GM12872 (cell line): ENCODE data around the gene KNG1.

ENCODE experiments used
- CTCF ChIP-seq: IDR thresholded peaks from 3 replicates; pipeline ENCODE4 v1.5.1; 2011; ENCODE audit warnings: low read depth, mild to moderate bottlenecking, low read length, moderate library complexity; ENCODE audit not compliant: insufficient read depth

The KNG1 gene

GRCh38 chr3:186680869-186681268 lies 36.3 kb upstream of the KNG1 start:
- no peak for TF ChIP-seq CTCF

- TF ChIP-seq CTCF: no peak
Measured at GRCh38 chr3:186682812-186683211, 34.3 kb upstream of the KNG1 start.

- no peak for TF ChIP-seq CTCF
Measured at GRCh38 chr3:186683979-186684378, 33.2 kb upstream of the KNG1 start.

- no peak for TF ChIP-seq CTCF
Measured at GRCh38 chr3:186687120-186687651, 30.0 kb upstream of the KNG1 start.

- no peak for TF ChIP-seq CTCF
Measured at GRCh38 chr3:186691676-186692075, 25.5 kb upstream of the KNG1 start.

GRCh38 chr3:186693843-186694242 lies 23.3 kb upstream of the KNG1 start:
- no peak for TF ChIP-seq CTCF

- no peak for TF ChIP-seq CTCF
Measured at GRCh38 chr3:186694288-186695032, 22.7 kb upstream of the KNG1 start.

- TF ChIP-seq CTCF: no peak
Measured at GRCh38 chr3:186696522-186696921, 20.6 kb upstream of the KNG1 start.
